HG03575 (cell line): ENCODE measurements around the gene PPP2R2D.
"Not testable (repeated sequence)": the region's sequence is repeated elsewhere in the genome, so short reads cannot be mapped to it uniquely, and the experiment has no call there.

Source experiments
- ATAC-seq: cut with Tn5 transposase; IDR thresholded peaks from one replicate; pipeline ENCODE4 v1.9.1; 2021; ENCODE audit not compliant: unreplicated experiment, insufficient number of reproducible peaks, low FRiP score; ENCODE audit errors: extremely low read depth

Gene PPP2R2D

DNA sequence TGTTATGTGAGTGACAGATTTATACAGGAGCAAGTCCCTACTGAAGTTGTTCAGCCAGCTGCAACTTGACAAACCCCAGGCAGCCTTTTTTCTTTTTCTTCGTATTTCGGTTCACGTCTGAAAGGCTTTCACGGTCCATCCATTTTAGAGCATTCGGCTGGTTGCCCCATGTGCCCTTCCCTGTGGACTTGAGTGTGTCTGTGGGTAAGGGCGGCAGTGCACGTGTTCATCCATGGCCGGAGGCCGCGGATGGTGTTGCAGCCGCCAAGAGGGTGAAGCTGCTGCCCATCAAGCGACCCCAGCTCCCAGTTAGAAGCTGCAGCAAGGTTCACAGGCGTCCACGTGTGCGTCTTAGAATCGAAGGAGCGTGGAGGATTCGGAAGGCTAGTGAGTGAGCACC, 35.9 kb downstream of the PPP2R2D start:
- no peak for ATAC-seq

DNA sequence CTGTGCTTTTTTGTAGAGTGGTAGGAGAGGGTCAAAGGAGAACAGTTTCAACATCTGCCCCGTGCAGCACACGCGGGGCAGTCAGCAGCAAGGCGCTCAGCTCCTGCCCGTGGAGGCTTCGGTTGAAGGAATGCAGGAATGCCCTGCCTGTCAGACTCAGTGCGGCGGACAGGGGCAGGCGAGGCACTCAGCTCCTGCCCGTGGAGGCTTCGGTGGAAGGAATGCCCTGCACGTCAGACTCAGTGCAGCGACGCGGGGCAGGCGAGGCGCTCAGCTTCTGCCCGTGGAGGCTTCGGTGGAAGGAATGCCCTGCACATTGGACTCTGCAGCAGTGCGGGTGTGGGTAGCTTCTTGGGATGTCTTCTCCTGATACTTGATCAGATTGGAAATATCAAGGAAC, 37.0 kb downstream of the PPP2R2D start:
- no peak for ATAC-seq

DNA sequence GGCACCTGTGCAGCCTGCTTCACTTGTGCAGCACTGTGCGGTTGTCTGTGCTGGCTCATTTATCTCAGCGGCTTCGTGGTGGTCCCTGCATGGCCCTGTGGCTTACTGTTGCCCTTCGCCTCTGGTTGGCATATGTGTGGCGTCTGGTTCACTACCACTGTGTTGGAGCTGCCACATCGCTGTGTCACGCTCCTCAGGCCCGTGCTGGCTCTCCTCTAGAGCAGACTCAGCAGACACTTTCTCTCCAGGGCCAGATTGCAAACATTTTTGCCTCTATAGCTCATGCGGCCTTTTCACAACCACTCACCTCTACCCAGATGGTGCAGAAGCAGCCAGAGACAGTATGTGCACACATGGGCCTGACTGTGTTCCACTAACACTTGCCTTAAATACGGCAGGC, 37.9 kb downstream of the PPP2R2D start:
- ATAC-seq: no peak

DNA sequence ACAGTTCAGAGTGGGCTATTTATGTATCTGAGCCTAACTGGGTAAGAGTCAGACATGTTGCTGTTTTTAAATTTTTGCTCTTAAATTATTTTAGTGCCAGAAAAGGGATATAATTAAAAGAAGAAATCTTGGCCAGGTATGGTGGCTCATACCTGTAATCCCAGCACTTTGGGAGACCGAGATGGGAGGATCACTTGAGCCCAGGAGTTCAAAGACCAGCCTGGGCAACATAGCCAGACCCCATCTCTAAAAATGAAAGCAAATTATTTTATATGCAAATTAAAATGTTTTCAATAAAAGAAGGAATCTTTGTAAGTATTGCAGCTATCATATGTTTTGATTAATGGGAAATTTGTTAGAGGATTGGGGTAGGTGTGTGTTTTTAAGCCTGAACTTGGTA, 41.6 kb downstream of the PPP2R2D start:
- no peak for ATAC-seq

DNA sequence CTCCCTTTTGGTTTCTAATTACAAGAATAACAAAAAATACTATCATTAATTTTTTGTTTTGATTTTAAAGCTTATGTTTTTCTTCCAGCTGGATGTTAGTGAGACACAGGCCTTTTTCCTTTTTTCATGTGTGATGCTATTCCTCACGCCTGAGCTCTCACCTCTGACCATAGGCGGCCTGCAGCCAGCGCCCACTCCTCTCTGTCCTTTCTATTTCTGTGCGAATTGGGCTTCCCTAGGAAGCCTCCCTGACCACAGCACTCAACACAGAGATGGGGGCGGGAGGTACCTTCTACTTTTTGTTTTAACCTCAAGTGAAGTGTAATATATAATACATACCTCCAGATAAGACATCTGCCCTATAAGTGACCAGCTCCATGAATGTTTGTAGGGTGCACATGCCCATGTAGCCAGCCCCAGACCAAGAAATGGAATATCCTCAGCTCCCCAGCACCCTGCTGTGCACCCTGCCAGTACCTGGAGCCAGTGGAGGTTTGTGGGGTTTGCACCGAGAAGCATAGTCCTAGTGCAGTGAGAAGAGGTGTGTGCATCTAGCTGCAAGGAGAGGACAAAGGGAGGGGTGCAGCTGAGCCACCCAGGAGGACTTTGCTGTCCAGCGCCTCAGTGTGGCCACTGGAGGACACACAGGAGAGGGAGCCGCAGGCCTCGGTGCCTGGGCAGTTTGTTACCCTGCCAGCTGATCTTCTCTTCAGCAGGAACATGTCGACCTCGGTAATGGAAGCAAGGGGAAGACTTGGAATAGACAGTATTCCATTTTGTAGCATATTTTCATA, 42.4 kb downstream of the PPP2R2D start:
- no peak for ATAC-seq

DNA sequence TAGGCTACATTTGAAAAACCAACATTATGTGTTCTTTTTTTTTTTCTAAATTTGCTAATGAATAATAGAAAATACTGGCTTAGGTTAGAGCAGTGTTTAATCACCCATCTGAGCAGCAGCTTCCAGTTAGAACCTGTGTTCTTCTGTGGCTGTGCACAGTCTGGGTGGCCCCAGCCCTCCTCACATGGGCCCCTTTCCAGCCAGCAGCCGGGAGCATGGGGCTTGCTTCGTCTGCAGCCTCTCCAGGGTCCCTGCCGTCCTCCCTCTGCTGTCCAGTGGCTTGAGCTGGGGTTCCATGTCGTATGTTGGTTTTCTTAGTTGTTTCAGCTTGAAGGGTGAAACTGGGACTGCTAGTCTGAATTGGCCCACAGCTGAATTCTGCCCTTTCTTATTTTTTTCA, 43.6 kb downstream of the PPP2R2D start:
- ATAC-seq: no peak

DNA sequence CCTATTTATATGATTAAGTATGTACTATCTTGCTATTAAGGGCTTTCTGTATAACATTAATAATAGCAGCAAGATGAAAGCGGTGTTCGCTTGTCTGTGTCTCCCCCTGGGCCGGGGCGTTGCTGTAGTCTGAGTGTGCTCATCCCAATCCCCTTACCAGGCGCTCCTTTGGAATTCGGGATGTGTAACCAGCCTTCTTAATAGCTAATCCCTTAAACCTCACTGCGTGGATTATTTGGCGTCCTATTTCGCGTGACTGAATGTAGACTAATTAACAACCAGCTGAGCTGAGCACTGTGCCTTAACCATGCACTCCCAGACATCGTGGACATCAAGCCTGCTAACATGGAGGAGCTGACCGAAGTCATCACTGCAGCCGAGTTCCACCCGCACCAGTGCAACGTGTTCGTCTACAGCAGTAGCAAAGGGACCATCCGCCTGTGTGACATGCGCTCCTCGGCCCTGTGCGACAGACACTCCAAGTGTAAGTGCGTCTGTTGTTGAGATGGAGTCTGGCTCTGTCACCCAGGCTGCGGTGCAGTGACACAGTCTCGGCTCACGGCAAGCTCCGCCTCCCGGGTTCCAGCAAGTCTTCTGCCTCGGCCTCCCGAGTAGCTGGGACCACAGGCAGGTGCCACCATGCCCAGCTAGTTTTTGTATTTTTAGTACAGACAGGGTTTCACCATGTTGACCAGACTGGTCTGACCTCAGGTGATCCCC, 44.3 kb downstream of the PPP2R2D start:
- no peak for ATAC-seq

DNA sequence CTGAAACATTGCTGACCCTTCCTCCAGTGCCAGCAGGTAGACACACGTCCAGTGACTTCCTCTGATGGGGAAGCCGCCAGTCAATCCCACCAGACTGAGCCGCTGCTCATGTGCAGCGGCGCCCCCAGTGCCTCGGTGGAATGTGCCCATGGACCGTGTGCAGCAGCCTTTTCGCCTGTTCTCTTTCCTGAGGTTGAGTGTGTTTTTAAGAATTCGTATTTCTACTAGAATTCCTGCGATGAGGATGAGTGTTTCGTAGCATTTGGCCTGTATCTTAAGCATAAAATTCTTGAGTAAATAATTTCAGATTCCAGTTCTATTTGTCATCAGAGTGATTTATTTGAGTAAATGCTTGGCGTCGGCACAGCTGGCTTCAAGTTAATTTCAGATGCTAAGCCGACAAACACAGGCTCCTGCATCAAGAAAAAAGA, 45.5 kb downstream of the PPP2R2D start:
- no peak for ATAC-seq

DNA sequence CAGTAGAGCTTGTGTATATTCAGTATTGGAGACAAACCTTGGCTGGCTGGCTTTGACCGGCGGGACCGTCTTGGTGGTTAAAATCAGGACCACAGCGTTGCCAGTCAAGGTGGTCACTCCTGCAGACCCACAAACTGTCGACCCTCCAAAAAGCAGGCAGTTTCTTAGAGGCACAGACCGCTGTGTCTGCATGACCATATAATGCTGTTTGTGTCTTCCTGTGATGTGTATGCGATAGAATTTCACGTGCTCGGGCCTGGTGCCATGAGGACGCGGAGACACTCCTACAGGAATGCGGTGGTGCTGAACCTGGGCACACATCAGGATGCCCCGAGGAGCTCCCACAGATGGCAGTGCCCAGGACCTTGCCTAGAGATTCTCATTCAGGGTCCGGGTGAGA, 46.1 kb downstream of the PPP2R2D start:
- no peak for ATAC-seq

DNA sequence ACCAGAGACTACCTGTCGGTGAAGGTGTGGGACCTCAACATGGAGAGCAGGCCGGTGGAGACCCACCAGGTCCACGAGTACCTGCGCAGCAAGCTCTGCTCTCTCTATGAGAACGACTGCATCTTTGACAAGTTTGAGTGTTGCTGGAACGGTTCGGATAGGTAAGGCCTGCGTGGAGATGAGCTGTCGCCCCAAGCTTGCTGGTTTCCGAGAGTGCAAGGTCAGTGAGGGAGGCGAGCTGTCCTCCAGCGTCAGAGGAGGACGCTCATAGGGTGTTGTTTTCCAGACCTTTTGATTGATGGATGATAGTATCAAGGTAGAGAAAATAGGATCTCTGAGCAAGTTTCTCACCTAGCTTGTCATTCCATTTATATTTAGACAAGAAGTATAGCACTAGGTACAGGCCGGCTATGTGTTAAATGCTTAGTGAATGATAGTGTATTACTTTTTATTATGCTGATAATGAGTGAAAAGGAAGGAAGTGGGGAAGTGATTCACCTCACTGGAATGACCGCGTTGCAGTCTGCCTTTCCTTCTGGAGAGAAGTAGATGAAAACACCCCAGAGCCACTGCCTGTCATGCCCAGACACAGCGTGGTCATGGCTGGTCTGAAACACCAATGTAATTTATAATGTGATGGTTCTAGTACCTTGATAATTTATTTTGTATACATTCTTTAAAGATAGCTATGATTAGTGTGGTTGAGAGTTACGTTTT, 47.0 kb downstream of the PPP2R2D start:
- ATAC-seq: no peak

DNA sequence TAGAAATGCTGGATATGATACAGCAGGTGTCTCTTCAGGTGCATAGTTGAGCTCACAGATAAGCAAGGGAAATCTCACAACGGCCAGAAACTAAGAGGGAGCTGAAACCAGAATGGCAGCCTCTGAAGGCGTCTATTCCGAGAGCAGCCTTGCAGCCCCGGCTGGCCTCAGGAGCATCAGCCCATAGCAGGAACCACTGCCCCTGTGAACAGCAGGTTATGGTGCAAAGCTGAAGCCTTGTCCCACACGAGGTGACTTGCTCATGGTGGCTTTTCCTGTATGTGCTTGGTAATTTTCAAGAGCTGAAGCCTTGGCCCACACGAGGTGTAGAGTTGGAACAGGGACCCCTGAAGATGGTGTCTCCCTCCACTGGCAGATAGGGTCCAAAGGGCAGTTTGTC, 47.7 kb downstream of the PPP2R2D start:
- no peak for ATAC-seq

DNA sequence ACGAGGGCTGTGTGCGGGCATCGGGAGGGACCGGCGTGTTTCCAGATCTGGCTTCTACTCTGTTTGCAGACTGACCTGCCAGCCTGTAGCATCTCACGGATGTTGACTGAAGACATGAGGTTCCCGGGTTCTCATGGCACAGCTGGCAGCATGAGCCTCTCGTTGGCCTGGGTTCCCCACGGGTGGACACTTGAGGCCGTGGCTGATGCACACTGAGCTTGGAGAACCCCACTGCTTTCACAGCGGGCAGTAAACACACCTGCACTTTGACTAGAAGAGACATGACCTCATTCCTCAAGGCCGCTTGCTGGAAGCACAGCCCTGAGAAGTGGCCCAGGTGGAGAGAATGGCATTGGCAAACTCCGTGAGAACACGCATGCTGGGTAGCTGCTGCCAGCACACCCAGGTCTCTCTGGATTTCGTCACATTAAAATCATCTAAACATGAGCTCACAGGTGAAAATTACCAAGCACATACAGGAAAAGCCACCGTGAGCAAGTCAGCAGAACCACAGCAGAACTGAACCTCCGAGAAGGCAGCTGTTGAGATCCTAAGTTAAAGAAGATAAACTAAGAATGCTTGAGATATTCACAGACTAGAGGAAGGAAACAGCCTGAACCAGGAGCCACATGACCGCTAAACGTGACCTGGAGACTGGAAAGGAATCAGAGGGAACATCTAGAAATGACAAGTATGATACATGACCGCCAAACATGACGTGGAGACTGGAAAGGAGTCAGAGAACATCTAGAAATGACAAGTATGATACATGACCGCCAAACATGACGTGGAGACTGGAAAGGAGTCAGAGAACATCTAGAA, 48.4 kb downstream of the PPP2R2D start:
- ATAC-seq: no peak

DNA sequence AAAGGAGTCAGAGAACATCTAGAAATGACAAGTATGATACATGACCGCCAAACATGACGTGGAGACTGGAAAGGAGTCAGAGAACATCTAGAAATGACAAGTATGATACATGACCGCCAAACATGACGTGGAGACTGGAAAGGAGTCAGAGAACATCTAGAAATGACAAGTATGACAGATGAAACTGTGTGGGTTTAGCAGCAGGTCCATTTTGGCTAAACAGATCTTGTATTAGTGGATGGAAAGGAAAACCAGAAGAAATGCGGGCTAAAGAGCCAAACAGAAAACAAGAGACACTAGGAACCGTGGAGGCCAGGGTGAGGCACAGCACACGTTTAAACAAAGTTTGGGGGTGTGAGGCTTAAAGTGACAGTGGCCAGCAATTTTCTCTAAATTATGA, 49.1 kb downstream of the PPP2R2D start:
- not testable (repeated sequence) for ATAC-seq

DNA sequence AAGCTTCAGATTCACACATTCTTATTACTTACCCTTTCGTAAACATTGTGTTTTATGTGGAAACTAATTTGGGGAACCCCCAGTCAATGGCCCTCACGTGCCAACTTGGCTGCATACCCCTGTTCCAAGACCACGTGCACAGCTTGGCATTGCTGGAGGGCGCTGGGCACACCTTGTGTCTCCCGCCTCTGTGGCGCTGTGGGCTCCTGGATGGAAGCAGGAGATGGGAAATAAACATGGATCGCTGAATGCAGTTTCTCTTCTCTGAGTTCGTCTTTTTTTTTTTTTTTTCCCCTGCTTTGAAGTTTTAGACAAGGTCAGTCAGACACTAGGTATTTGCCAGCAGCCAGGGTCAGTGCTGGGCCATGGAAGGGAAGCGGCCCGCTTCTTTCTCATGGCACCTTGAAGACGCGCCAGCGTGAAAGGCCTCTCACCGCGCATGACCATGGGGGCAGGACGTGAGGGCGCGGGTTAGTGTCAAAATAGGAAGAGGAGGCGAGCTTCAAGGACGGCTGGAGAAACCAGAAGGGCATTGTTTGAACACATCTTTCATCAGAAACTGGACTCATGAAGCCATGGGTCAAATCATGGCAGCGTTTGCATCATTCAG, 53.7 kb downstream of the PPP2R2D start:
- ATAC-seq: no peak

DNA sequence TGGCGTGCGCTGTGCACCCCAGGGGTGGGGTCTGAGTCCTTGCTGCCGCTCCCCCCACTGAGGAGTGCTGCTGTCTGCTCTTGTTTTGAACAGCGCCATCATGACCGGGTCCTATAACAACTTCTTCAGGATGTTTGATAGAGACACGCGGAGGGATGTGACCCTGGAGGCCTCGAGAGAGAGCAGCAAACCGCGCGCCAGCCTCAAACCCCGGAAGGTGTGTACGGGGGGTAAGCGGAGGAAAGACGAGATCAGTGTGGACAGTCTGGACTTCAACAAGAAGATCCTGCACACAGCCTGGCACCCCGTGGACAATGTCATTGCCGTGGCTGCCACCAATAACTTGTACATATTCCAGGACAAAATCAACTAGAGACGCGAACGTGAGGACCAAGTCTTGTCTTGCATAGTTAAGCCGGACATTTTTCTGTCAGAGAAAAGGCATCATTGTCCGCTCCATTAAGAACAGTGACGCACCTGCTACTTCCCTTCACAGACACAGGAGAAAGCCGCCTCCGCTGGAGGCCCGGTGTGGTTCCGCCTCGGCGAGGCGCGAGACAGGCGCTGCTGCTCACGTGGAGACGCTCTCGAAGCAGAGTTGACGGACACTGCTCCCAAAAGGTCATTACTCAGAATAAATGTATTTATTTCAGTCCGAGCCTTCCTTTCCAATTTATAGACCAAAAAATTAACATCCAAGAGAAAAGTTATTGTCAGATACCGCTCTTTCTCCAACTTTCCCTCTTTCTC, 55.0 kb downstream of the PPP2R2D start:
- ATAC-seq: no peak

DNA sequence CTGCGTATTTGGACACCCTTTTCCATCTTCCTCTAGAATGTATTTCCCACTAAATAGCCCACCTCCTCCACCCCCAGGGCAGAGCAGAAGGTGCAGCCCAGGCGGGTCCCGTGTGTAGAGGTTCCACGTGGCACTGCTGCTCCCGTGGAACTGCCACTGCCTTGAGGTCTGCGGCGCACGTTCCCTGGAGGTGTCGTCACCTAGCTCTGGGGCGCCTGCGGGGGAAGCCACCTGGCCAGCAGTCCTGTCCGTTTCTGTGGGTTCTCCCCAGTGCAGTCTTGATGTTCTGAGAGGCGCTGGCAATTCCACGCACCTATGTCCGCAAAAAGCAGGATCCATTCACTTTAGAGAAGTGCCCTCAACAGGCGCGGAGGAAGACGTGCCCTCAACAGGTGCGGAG, 59.0 kb downstream of the PPP2R2D start:
- no peak for ATAC-seq

DNA sequence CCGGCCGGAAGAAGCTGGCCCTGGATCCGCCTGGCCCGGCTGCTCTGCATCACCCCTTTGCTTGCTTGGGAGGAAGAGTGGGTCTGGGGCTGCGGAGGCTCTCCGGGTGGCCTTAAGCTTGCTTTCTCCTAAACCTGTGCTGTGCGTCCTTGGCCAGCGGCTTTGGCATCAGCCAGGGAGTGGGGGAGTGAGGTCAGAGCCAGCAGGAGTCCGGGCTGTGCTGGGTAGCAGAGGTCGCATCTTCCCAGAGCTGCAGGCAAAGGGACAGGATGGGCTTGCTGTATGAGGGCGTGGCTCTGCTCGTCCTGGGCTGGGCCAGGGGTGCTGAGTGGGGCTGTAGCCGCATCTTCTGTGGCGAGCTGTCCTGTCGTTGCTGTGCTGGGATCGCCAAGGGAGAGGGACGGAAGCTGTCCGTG, 59.8 kb downstream of the PPP2R2D start:
- no peak for ATAC-seq
